OCI-LY7 (cell line): Measurements from ENCODE around the gene ANTXR1. TPM values are rescaled to one million over a fixed set of nuclear protein-coding genes. Genes with fewer than 3 reads are reported as not detected.

ENCODE experiments used
- BruUV-seq: library from RNA; stranded (reverse); fragments of 400-500 nt; replicated peaks from 2 replicates; lab custom pipeline; 2021; lab: Mats Ljungman, UMichigan
- CTCF ChIA-PET: fragments of 300-600 bp; sonication (Branson Sonifier 250); formaldehyde crosslinking; loops from one replicate; lab custom pipeline; 2022; ENCODE audit warnings: antibody characterized with exemption; ENCODE audit not compliant: unreplicated experiment; lab: Charles Lee
- POLR2A ChIA-PET: fragments of 300-600 bp; sonication (Branson Sonifier 250); formaldehyde crosslinking; loops from one replicate; lab custom pipeline; 2022; ENCODE audit warnings: antibody characterized with exemption; lab: Charles Lee
- DNase-seq: peaks from one replicate; pipeline ENCODE4 v3.0.0-alpha.2; 2015; ENCODE audit warnings: low spot score
- H2AFZ ChIP-seq: fragments of 200-600 bp; sonication (generic), shearing (Covaris generic); 2 replicates; pipeline ENCODE4 v1.6.1; 2014; ENCODE audit warnings: mild to moderate bottlenecking, antibody characterized with exemption, low read length, moderate library complexity
- H3K27ac ChIP-seq: fragments of 200-600 bp; sonication (generic); 2 replicates; pipeline ENCODE4 v1.5.1; 2014; ENCODE audit warnings: mixed run types, low read depth, mild to moderate bottlenecking, moderate library complexity, low read length, inconsistent platforms; ENCODE audit not compliant: poor library complexity, severe bottlenecking
- H3K36me3 ChIP-seq: fragments of 200-600 bp; sonication (generic); 2 replicates; pipeline ENCODE4 v1.6.1; 2014; ENCODE audit warnings: mild to moderate bottlenecking, antibody characterized with exemption, low read length, moderate library complexity, mixed read lengths; ENCODE audit not compliant: insufficient read depth
- H3K4me1 ChIP-seq: fragments of 200-600 bp; sonication (generic); 2 replicates; pipeline ENCODE4 v1.5.1; 2014; ENCODE audit warnings: mild to moderate bottlenecking, low read length; ENCODE audit not compliant: insufficient read depth, poor library complexity, severe bottlenecking
- H3K4me2 ChIP-seq: fragments of 200-600 bp; sonication (generic); 2 replicates; pipeline ENCODE4 v1.6.1; 2014; ENCODE audit warnings: mild to moderate bottlenecking, low read length
- H3K4me3 ChIP-seq: fragments of 200-600 bp; sonication (generic); 2 replicates; pipeline ENCODE4 v1.5.1; 2014; ENCODE audit warnings: mild to moderate bottlenecking, low read depth, low read length; ENCODE audit not compliant: poor library complexity, severe bottlenecking
- H3K79me2 ChIP-seq: fragments of 200-600 bp; sonication (generic); 2 replicates; pipeline ENCODE4 v1.6.1; 2016; ENCODE audit warnings: low read depth, mild to moderate bottlenecking, low read length, moderate library complexity, mixed read lengths; ENCODE audit not compliant: insufficient read depth
- H3K9me2 ChIP-seq: fragments of 200-600 bp; sonication (generic); 2 replicates; pipeline ENCODE4 v1.6.1; 2016; ENCODE audit warnings: mild to moderate bottlenecking, low read length, mixed read lengths; ENCODE audit not compliant: insufficient read depth
- H3K9me3 ChIP-seq: fragments of 200-600 bp; sonication (generic); 2 replicates; pipeline ENCODE4 v1.6.1; 2014; ENCODE audit warnings: mild to moderate bottlenecking, mixed run types, low read length, mixed read lengths
- H4K20me1 ChIP-seq: fragments of 200-600 bp; sonication (generic); 2 replicates; pipeline ENCODE4 v1.6.1; 2014; ENCODE audit warnings: mild to moderate bottlenecking, antibody characterized with exemption, low read length, moderate library complexity, mixed read lengths; ENCODE audit not compliant: insufficient read depth
- EZH2phosphoT487 ChIP-seq: fragments of 200-600 bp; sonication (generic); IDR thresholded peaks from 2 replicates; pipeline ENCODE4 v1.6.1; 2018; ENCODE audit warnings: low read depth, borderline replicate concordance, mild to moderate bottlenecking, mixed run types, antibody characterized with exemption, low read length, moderate library complexity, mixed read lengths
- intact Hi-C: fragments of 100-400 bp; cut with micrococcal nuclease; formaldehyde crosslinking; loops from one replicate; pipeline ENCODE4 v1.10.0; 2022; ENCODE audit not compliant: unreplicated experiment
- total RNA-seq, 2 experiments: library from RNA; depleted of rRNA in 1 of 2; stranded (reverse); fragments of >200 nt in 1 of 2; shearing (Covaris generic) in 1 of 2; gene quantifications; 2 replicates each; pipeline ENCODE4 v1.2.3, GENCODE V29; 2014 to 2022
- TF ChIP-seq, protein P1 (sequence below): fragments of 200-600 bp; sonication (generic); conservative IDR thresholded peaks from 2 replicates; pipeline ENCODE4 v1.5.1; 2014; ENCODE audit warnings: mild to moderate bottlenecking, antibody characterized with exemption, low read length, moderate library complexity, mixed read lengths

ANTXR1 gene
- total RNA-seq, 2 experiments from 2014 or later: not detected

DNA sequence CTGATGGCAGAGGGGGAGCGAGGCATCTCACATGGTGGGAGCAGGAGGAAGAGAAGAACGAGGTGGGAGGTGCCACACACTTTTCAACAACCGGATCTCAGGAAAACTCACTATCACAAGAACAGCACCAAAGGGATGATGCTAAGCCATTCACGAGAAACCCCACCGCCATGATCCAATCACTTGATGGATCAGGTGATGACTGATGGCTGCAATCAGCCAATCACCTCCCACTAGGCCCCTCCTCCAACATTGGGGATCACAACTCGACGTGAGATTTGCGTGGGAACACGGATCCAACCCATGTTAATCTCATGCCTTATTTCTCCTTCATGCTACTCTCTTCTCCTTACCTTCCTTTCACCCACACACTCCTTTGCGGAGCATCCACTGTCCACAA is 143.6 kb downstream of the ANTXR1 start:
- DNase-seq: no peak
- Histone ChIP-seq H3K4me3 (no peak overlapping the region), H3K4me1 (no peaks in the 10 kb centered on the region), H3K9me3 (no peaks in the 10 kb centered on the region), H3K9me2 (no peaks in the 10 kb centered on the region), H4K20me1 (no peaks in the 10 kb centered on the region), H3K36me3 (no peaks in the 10 kb centered on the region), H2AFZ (no peak overlapping the region), H3K79me2 (no peaks in the 10 kb centered on the region), H3K4me2 (no peak overlapping the region), H3K27ac (no peak overlapping the region)
- intact Hi-C loops: no loop called here
- CTCF ChIA-PET: no interaction called here
- TF ChIP-seq, protein P1, sequence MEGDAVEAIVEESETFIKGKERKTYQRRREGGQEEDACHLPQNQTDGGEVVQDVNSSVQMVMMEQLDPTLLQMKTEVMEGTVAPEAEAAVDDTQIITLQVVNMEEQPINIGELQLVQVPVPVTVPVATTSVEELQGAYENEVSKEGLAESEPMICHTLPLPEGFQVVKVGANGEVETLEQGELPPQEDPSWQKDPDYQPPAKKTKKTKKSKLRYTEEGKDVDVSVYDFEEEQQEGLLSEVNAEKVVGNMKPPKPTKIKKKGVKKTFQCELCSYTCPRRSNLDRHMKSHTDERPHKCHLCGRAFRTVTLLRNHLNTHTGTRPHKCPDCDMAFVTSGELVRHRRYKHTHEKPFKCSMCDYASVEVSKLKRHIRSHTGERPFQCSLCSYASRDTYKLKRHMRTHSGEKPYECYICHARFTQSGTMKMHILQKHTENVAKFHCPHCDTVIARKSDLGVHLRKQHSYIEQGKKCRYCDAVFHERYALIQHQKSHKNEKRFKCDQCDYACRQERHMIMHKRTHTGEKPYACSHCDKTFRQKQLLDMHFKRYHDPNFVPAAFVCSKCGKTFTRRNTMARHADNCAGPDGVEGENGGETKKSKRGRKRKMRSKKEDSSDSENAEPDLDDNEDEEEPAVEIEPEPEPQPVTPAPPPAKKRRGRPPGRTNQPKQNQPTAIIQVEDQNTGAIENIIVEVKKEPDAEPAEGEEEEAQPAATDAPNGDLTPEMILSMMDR: no peak
- no peak for TF ChIP-seq EZH2phosphoT487
- POLR2A ChIA-PET: interaction anchor here (0.6 kb wide), 1 partner anchor 280 kb away, joined by 4 read pairs; no protein-coding TSS in a partner anchor
- no TSS peak for BruUV-seq

DNA sequence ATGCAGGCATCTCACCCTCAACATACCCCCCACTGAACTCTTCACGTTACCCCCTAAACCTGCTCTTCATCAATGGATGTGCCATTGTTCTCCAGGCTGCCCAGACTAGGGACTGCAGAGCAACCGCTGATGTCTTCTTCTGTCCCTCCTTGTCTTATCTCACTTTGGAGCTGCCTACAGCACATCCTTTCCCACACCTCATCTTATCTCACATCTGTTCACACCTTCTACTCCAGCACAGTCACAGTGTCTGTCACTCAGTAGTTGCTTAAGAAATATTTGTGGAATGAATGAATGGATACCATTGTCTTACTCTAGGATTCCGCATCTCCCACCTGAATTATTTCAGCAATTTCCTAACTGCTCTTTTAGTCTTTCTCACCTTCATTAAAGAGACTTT is 144.5 kb downstream of the ANTXR1 start:
- BruUV-seq: no TSS peak
- TF ChIP-seq, protein P1: no peak
- TF ChIP-seq EZH2phosphoT487: no peak
- no peak overlapping the region for H3K4me2 ChIP-seq
- intact Hi-C loops: no loop called here
- no peak overlapping the region for H3K27ac ChIP-seq
- H3K4me1 ChIP-seq: no peaks in the 10 kb centered on the region
- POLR2A ChIA-PET: no interaction called here
- no peaks in the 10 kb centered on the region for H4K20me1 ChIP-seq
- no peaks in the 10 kb centered on the region for H3K36me3 ChIP-seq
- no peaks in the 10 kb centered on the region for H3K9me3 ChIP-seq
- DNase-seq: no peak
- no peaks in the 10 kb centered on the region for H3K79me2 ChIP-seq
- CTCF ChIA-PET: no interaction called here
- no peaks in the 10 kb centered on the region for H3K9me2 ChIP-seq
- no peak overlapping the region for H3K4me3 ChIP-seq
- no peak overlapping the region for H2AFZ ChIP-seq

DNA sequence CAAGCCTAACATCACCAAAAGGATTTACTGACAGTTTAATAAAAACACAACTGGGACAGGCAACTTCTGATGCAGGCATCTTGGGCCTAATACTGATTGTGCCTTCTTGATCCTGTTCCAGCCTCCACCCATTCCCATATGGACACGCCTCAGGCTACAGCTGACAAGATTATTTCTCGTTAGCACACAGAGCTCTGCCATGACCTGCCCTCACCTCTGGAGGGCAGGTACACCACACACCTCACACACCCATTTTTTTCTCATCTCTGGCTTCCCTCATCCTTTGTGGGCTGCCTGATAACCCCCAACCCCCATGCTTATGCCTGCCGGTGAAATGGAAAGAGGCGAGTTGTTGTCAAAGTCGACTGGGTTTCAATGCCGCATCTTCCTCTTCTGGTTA is 147.0 kb downstream of the ANTXR1 start:
- no peaks in the 10 kb centered on the region for H3K36me3 ChIP-seq
- H3K79me2 ChIP-seq: no peaks in the 10 kb centered on the region
- no peak for DNase-seq
- intact Hi-C loops: no loop called here
- H3K4me3 ChIP-seq: no peak overlapping the region
- no peak overlapping the region for H3K4me2 ChIP-seq
- no TSS peak for BruUV-seq
- no peaks in the 10 kb centered on the region for H3K9me3 ChIP-seq
- ChIA-PET POLR2A (no interaction called here), CTCF (no interaction called here)
- H4K20me1 ChIP-seq: no peaks in the 10 kb centered on the region
- no peaks in the 10 kb centered on the region for H3K4me1 ChIP-seq
- TF ChIP-seq EZH2phosphoT487: no peak
- TF ChIP-seq, protein P1: no peak
- no peaks in the 10 kb centered on the region for H3K9me2 ChIP-seq
- H2AFZ ChIP-seq: no peak overlapping the region
- no peak overlapping the region for H3K27ac ChIP-seq
